Measurements from ENCODE around the gene TMEM117. TPM values are rescaled to one million over a fixed set of nuclear protein-coding genes. Genes with fewer than 3 reads are reported as not detected.

The TMEM117 gene
- total and polyA plus RNA-seq, 12 donors = 4.0 to 8.5 (median 7.1) TPM

DNA sequence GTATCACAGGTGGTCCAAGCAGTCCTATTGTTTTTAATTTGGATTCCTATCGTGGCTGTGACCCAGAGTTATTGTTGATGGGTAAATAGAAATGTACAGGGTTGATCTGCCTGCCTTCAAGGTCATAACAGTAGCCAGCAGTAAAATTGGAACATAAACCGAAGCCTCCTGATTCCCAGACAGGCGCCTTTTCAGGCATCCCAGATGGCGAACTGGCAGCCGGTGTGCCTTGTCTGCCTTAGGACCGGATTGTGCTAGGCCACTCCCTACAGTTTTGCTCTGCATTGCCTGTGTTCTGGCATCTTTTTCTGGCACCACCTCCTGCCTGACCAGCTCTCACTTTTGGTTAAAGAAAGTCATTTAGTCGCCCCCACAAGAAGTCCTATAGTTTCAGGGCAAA, 22.2 kb downstream of the TMEM117 start:
- 81 to 85% methylated on average over 7 of the region's 7 CpGs for WGBS, 2 donors
- H3K4me3 ChIP-seq = no peak overlapping the region

DNA sequence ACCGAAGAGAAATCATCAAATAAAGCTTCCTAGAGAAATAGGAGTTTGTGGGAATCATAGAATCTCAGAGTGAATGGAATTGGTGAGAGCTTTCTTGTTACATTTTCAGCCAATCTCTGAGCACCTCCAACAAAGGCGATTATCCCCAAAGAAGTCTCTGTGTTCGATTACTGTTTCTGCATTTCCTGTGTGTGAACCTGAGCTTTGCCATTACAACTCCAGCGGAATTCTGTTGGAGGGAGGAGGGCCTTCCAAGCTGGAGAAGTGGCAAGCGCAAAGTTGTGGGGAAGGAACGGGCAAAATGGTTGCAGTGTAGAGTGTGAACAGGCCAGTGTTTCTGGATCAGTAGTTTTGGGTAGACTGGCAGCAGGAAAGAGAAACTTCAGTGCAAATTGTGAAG, 23.1 kb downstream of the TMEM117 start:
- WGBS, 2 donors = 90 to 94% methylated on average over 6 of the region's 6 CpGs
- Histone ChIP-seq H3K27ac (no peak overlapping the region), H3K4me1 (peaks cover 0 to 15% (median 0%) of the 10 kb centered on the region in 9 donors), H3K9me3 (no peaks in the 10 kb centered on the region), H3K4me3 (no peak overlapping the region), H3K27me3 (no peaks in the 10 kb centered on the region), H3K36me3 (no peaks in the 10 kb centered on the region)
- DNase-seq = no peak
- intact Hi-C loops (cut with DNase I) = no loop called here
- TF ChIP-seq CTCF (IDR thresholded peaks at IDR 0.05) = no peak
- no peak for ATAC-seq

More for the DNA sequence above, 22.2 kb downstream of the TMEM117 start:
- ATAC-seq (peak in 3 of 8 donors; percentile 44 to 67 (median 50)), DNase-seq (no peak)
- Histone ChIP-seq H3K27ac (no peak overlapping the region), H3K9me3 (no peaks in the 10 kb centered on the region), H3K36me3 (no peaks in the 10 kb centered on the region), H3K27me3 (no peaks in the 10 kb centered on the region), H3K4me1 (peaks cover 0 to 15% (median 0%) of the 10 kb centered on the region in 9 donors)
- TF ChIP-seq CTCF (IDR thresholded peaks at IDR 0.05) = no peak
- intact Hi-C loops (cut with DNase I) = no loop called here

GRCh38 chr12:43861015-43861839, 25.3 kb downstream of the TMEM117 start:
- no peak for DNase-seq
- peak overlapping the region in 1 of 10 donors; percentile 35 for H3K27ac ChIP-seq
- intact Hi-C loops (cut with DNase I) = loop anchor here in 1 of 10 donors (2.0 kb wide), 1 partner anchor 16 kb away; no protein-coding TSS in a partner anchor

DNA sequence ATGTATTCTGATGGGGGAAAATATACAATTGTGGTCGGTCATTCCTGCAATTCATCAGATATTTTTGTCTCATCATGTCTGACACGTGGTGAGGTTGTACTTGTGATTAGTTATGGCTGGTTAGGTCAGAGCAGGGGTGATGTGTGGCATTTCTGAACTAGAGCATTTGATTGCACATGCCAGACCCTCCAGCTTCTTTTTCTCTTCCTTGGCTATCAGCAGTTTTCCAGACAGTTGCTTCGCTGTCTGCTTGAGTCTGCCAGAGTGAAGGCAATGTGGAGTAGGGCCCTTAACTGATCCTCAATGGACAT, 25.9 kb downstream of the TMEM117 start:
- Histone ChIP-seq H3K4me3 (no peak overlapping the region), H3K27me3 (no peaks in the 10 kb centered on the region), H3K27ac (no peak overlapping the region), H3K36me3 (no peaks in the 10 kb centered on the region), H3K4me1 (peaks cover 0 to 15% (median 0%) of the 10 kb centered on the region in 9 donors), H3K9me3 (no peaks in the 10 kb centered on the region)
- ATAC-seq = no peak
- WGBS, 2 donors = 31 to 65% methylated on average over 3 of the region's 3 CpGs
- no peak for DNase-seq
- TF ChIP-seq CTCF (IDR thresholded peaks at IDR 0.05) = no peak
- intact Hi-C loops (cut with DNase I) = loop anchor here in 1 of 10 donors (2.0 kb wide), 1 partner anchor 15 kb away; no protein-coding TSS in a partner anchor

More at GRCh38 chr12:43861015-43861839, 25.3 kb downstream of the TMEM117 start:
- no peaks in the 10 kb centered on the region for H3K36me3 ChIP-seq
- no peaks in the 10 kb centered on the region for H3K9me3 ChIP-seq
- no peak overlapping the region for H3K4me3 ChIP-seq
- no peak for ATAC-seq
- 61 to 75% methylated on average over 7 of the region's 7 CpGs for WGBS, 2 donors
- H3K4me1 ChIP-seq = peaks cover 0 to 15% (median 0%) of the 10 kb centered on the region in 9 donors
- no peaks in the 10 kb centered on the region for H3K27me3 ChIP-seq
- no peak for TF ChIP-seq CTCF (IDR thresholded peaks at IDR 0.05)

Measured in heart right ventricle (tissue), 16 donors.